CD4-positive, alpha-beta T cell treated with Interleukin-15 for 1 hour (primary cell): ENCODE results near the gene SNX5.

Experiments
- DNase-seq: peaks from one replicate; pipeline ENCODE4 v3.0.0-alpha.2; 2020

The SNX5 gene

GRCh38 chr20:17968366-17969277, at the start of gene SNX5, which contains the start of gene MGME1:
SNX5 (minus strand) TSS chr20:17968794; CDS start chr20:17968425, 369 bp downstream.
MGME1 (plus strand) TSS chr20:17969018; CDS start chr20:17969860, 842 bp downstream.
- DNase-seq = peak; percentile 99

GRCh38 chr20:18018100-18018499, 49.5 kb upstream of the SNX5 start:
- DNase-seq = no peak

GRCh38 chr20:18016772-18017171, 48.2 kb upstream of the SNX5 start:
- no peak for DNase-seq

DNA sequence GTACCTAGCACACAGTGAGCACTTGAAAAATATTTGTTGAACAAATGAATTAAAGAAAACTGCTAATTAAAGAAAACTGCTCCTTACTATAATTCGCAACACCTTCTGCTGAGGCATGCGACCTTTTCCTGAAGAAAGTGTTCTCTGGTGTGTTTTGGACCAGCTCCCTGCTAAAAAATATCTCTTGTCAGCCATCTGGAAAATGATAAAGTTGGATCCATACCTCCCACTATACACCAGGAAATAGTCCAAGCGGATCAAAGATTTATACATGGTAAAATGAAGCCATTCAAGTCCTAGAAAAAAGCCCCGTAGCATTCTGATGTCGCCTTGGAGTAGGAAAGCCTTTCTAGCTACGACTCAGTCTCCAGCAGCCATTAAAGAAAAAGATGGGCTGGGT, 45.8 kb upstream of the SNX5 start:
- DNase-seq = no peak

GRCh38 chr20:18012901-18013300, 44.3 kb upstream of the SNX5 start:
- DNase-seq = no peak

- no peak for DNase-seq
These were observed 43.5 kb upstream of the SNX5 start for GRCh38 chr20:18011951-18012645.

- DNase-seq = no peak
These were observed 42.9 kb upstream of the SNX5 start for GRCh38 chr20:18011482-18011881.

GRCh38 chr20:18009116-18009515, 40.5 kb upstream of the SNX5 start:
- no peak for DNase-seq

DNA sequence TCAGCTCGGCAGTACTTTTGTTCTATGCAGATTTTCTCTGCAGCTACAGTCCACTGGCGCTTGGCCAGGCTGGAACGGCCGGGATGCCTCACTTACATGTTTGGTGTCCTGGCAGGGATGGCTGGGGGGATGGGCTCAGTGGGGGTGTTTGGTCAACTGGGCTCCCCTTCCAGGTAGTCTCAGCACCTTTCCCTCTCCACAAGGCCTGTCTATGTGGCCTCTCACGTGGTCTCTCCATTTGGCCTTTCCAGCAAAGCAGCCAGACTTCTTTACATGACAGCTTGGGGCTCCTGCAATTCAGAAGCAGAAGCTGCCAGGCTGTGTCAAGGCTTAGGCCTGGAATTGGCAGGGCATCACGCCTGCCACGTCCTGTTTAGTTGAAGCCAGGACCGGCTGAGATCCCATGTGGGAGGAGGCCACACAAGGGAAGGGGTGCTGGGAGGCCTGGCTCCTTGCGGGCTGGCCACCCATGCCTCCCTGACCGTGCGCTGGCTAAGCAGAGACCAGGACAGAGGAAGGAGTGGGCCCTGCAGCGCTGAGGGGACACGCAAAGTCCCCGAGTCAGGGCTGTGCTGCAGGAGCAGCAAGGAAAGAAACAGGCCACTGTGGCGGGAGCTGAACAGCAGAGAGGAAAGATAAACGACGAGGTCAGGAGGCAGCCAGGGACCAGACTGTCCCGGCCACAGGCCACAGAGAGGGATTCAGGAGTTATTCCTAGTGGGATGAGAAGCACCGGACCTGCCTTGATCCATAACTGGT, 39.1 kb upstream of the SNX5 start:
- no peak for DNase-seq

DNA sequence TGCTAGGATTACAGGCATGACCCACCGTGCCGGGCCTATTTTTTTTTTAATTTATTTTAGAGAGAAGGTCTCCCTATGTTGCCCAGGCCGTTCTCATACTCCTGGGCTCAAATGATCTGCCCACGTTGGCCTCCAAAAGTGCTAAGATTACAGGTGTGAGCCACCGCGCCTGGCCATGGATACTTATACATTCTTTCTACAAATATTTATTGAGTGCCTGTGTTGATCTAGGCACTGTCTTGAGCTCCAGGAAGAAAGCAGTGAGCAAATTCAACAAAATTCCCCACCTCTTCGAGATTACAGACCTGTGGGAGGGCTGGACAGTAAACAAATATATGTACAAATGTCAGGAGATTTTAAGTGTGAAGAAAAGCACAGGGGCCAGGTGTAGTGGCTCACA, 38.1 kb upstream of the SNX5 start:
- DNase-seq = no peak

DNA sequence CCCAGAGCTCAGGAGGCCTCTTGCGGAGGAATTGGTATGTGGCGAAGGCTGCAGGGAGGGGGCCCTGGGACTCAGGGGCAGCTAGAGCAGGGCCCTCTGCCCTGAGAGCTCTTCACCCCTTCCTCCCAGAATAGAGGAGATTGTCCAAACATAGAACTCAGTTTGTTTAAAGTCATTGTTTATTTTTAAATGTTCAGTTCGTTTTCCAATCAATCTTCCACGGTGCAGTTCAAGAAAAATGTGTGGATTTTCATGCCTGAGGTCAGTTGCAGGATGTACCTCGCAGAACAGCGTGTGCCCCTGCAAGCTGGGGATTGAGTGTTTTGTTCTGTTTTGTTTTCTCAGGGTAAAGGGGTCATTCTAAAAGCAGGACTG, 37.4 kb upstream of the SNX5 start:
- no peak for DNase-seq

DNA sequence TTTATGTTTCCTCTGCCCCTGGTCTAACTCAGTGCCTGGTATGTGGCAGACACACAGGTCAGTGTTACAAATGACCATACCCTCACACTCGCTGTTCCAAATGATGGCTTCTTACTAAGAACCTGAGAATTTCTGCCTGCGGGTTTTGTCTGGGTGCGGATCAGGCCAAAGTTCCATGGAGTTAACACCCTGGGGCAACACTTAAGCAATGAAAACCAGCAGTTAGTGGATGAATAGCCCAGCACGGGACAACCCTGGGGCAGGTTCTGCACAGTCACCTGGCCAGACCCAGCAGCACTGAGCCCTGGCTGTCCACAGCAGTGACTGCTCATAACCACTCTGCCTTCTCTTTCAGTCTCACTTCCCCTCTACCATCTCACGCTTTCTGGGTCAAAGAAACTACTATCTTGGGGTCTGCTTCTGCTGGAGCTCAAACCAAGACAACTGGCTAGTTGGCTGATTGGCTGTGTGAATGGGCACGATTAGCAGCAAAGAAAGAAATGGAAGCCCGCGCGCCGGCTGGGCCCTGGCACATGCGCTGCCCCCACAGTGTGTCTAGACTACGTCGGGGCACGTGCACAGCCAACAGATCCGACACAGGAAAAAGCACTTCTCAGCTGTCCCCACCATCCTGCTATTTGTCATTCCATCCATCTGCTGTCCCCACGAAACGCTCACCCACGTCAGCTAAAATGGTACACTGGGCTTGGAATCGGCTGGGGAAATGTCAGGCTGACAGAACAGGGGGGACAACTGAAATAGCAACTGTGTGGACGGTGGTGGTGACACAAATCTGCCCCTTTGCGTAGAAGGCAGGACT, 36.8 kb upstream of the SNX5 start:
- DNase-seq = no peak

DNA sequence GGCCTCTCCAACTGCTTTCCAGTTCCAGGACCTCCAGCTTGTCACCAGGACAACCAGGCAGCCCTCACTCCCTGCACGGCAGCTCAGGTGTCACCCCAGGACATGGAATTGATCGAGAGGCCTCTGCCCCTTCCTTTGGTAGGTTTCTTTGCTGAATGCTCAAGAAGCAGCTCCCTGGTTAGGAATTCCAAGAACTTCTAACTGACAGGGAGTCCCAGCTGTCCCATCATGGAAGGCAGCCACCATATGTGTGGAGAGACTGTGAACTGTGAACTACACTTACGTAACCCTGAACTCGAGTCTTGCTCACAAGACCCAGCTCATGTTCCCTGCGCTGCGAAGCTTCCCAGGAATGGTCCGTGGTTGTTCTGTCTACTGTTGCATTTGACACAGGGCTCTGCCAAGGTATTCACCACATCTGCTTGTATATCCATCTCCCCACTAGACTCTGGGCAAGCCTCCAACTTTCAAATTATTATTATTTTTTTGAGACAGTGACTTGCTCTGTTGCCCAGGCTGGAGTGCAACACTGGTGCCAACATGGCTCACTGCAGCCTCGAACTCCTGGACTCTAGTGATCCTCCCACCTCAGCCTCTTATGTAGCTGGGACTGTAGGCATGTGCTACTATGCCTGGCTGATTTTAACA, 35.9 kb upstream of the SNX5 start:
- no peak for DNase-seq

DNA sequence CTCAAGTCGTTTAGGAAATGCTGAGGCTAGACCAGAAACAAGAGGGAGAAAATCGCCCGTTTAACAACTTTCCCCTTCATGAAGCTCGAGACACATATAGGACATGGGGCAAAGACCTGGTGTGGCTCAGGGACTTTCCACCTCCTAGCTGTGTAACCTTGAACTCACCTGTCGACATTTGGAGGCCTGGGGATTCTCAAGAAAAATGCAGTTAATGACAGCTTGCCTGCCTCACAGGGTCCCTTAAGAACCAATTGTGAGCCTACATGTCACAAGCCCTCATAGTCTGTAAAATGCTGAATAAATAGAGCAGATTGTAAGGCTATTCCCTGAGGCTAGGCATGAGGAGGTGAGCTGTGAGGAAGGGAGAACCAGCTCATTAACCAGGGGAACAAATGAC, 35.3 kb upstream of the SNX5 start:
- no peak for DNase-seq

DNA sequence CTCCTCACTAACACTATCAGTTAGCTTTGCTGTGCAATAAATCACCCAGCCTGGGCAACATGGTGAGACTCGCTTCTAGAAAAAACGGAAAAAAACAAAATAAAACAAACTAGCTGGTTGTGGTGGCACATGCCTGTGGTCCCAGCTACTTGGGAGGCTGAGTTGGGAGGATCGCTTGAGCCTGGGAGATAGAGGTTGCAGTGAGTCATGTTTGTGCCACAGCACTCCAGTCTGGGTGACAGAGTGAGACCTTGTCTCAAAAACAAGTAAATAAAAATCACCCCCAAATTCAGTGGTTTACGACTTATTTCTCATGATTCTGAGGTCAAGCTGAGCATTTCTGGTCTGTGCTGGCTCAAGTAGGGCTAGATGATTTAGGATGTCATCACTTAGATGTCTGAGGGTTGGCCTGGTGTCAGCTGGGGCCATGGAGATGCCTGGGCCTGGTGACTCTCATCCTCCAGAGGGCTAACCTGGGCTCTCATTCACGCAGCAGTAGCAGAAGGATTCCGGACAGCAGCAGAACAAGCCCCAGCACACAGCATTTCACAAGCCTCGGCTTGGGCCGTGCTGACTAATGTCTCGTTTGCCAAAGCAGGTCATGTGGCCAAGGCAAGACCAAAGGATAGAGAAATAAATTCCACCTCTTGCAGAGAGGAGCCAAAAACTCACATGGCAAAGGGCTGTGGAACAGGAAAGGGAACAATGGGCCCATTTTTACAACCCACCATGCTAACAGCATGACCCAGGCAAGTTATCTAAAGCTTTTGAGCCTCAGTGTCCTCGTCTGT, 32.7 kb upstream of the SNX5 start:
- DNase-seq = no peak

GRCh38 chr20:17999566-17999965, 31.0 kb upstream of the SNX5 start:
- no peak for DNase-seq

GRCh38 chr20:17998446-17998845, 29.9 kb upstream of the SNX5 start:
- no peak for DNase-seq

GRCh38 chr20:17995967-17996819, 27.6 kb upstream of the SNX5 start:
- peak; percentile 28 for DNase-seq

DNA sequence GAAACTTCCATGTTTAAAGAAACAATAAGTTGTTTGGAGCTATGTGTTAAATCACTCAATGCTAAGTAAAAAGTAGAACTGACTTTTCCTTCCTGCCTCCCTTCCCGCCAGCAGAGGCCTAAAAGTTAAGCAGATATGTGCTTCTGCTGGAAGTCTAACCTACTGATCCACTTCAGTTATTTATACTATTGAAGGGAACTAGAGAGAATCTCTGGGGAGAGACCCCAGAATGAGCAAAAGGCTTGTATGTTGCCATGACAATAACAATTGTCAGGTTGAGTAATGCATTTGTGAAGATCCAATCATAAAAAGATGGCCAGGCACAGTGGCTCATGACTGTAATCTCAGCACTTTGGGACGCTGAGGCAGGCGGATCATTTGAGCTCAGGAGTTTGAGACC, 25.0 kb upstream of the SNX5 start:
- no peak for DNase-seq

GRCh38 chr20:17992847-17993513, 24.4 kb upstream of the SNX5 start:
- no peak for DNase-seq
